HG02938 (cell line): ENCODE results near the gene NUDT9.
"Not testable (repeated sequence)": the region's sequence is repeated elsewhere in the genome, so short reads cannot be mapped to it uniquely, and the experiment has no call there.

Experiments used
- ATAC-seq: cut with Tn5 transposase; IDR thresholded peaks from one replicate; pipeline ENCODE4 v1.9.1; 2021; ENCODE audit warnings: mild to moderate bottlenecking, moderate library complexity; ENCODE audit not compliant: unreplicated experiment

The NUDT9 gene, protein sequence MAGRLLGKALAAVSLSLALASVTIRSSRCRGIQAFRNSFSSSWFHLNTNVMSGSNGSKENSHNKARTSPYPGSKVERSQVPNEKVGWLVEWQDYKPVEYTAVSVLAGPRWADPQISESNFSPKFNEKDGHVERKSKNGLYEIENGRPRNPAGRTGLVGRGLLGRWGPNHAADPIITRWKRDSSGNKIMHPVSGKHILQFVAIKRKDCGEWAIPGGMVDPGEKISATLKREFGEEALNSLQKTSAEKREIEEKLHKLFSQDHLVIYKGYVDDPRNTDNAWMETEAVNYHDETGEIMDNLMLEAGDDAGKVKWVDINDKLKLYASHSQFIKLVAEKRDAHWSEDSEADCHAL

GRCh38 chr4:87422104-87423052 is at the start of gene NUDT9:
Gene NUDT9 (plus strand): TSS chr4:87422573. CDS start chr4:87422906, 333 bp downstream.
- ATAC-seq, result peak; percentile 86

- ATAC-seq, result peak; percentile 68
These were observed 46.6 kb upstream of the NUDT9 start for GRCh38 chr4:87375719-87376291.

- ATAC-seq, result no peak
These were observed 44.6 kb upstream of the NUDT9 start for GRCh38 chr4:87377816-87378215.

GRCh38 chr4:87382116-87382515 is 40.3 kb upstream of the NUDT9 start:
- ATAC-seq, result no peak

- ATAC-seq, result no peak
These were observed 39.4 kb upstream of the NUDT9 start for GRCh38 chr4:87382931-87383330.

GRCh38 chr4:87384466-87385132 is 37.8 kb upstream of the NUDT9 start:
- not testable (repeated sequence) for ATAC-seq

GRCh38 chr4:87387237-87387636 is 35.1 kb upstream of the NUDT9 start:
- no peak for ATAC-seq

GRCh38 chr4:87388901-87389300 is 33.5 kb upstream of the NUDT9 start:
- no peak for ATAC-seq

DNA sequence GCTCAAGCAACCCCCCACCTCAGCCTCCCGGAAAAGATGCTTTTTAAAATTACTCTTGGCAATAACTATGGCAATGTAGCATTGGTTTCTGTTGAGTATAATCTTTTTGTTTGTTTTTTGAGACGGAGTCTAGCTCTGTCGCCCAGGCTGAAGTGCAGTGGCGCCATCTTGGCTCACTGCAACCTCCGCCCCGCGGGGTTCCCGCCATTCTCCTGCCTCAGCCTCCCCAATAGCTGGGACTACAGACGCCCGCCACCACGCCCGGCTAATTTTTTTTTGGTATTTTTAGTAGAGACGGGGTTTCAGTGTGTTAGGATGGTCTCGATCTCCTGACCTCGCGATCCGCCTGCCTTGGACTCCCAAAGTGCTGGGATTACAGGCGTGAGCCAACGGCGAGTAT is 32.3 kb upstream of the NUDT9 start:
- ATAC-seq, result not testable (repeated sequence)

- peak; percentile 17 for ATAC-seq
These were observed 31.9 kb upstream of the NUDT9 start for GRCh38 chr4:87390551-87390890.

DNA sequence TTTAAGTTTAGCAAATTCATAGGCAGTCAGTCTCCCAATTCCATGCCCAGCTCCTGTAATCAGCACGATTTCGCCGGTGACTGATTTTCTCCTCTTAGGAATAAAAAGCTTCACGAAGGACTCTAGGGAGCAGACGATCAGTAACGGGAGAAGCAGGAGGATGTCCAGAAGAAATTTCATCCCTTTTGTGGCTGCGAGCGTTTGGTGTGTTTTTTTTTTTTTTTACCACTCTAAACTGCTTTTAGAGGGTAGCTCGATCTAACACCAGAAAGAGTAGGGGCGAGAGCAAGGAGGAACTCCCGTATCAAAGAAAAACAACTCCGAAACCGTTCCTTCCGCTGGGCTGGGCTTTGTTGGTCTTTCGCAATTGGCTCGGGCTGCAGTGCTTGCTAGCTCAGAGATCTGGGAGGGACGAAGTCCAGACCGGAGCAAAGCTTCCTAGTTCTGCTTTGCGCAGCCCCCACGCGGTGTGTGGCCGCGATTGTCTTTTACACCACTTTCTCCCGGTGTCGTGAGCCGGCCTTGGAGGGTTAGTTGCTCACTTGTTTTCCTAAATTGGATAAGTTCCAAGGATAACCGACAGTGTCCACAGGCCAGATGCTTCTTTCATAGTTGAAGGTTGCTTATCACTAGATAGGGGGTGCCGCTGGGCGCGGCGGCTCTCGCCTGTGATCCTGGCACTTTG is 31.3 kb upstream of the NUDT9 start, which contains the start of gene HSD17B11:
TSS of gene HSD17B11 (minus strand) at position 298 of the 685 bp plus-strand sequence. CDS start at position 180, 118 bp downstream.
- peak; percentile 99 for ATAC-seq

DNA sequence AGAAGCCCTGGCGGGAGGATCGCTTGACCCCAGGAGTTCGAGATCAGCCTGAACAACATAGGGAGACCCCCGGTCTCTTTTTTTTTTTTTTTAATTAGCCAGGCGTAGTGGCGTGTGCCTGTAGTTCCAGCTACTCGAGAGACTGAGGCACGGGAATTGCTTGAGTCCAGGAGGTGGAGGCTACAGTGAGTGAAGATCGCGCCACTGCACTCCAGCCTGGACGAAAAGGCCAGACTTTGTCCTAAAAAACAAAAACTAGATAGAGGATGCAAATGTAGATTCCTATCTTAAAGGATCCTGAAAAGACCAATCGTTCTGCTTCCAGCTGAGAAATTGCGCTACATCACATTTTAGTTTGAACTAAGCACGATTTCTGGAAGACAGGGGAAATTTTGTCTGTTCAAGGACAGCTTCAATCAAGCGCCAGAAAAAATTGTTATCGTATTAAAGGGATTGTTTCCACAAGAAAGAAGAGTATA is 30.8 kb upstream of the NUDT9 start:
- peak; percentile 0 for ATAC-seq

GRCh38 chr4:87392183-87392582 is 30.2 kb upstream of the NUDT9 start:
- ATAC-seq, result no peak

DNA sequence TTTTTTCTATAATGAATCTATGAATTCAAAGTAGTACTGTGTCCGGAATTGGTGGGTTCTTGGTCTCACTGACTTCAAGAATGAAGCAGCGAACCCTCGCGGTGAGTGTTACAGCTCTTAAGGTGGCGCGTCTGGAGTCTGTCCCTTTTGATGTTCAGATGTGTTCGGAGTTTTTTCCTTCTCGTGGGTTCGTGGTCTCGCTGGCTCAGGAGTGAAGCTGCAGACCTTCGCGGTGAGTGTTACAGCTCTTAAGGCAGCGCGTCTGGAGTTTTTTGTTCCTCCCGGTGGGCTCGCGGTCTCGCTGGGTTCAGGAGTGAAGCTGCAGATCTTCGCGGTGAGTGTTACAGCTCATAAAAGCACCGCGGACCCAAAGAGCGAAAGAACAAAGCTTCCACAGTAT is 27.3 kb upstream of the NUDT9 start:
- not testable (repeated sequence) for ATAC-seq

DNA sequence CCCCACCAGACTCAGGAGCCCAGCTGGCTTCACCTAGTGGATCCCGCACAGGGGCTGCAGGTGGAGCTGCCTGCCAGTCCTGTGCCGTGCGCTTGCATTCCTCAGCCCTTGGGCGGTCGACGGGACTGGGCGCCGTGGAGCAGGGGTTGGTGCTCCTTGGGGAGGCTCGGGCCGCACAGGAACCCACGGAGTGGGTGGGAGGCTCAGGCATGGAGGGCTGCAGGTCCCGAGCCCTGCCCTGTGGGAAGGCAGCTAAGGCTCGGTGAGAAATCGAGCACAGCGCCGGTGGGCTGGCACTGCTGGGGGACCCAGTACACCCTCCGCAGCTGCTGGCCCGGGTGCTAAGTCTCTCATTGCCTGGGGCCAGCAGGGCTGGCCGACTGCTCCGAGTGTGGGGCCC is 26.5 kb upstream of the NUDT9 start:
- ATAC-seq, result not testable (repeated sequence)

- no peak for ATAC-seq
These were observed 23.2 kb upstream of the NUDT9 start for GRCh38 chr4:87399148-87399547.

DNA sequence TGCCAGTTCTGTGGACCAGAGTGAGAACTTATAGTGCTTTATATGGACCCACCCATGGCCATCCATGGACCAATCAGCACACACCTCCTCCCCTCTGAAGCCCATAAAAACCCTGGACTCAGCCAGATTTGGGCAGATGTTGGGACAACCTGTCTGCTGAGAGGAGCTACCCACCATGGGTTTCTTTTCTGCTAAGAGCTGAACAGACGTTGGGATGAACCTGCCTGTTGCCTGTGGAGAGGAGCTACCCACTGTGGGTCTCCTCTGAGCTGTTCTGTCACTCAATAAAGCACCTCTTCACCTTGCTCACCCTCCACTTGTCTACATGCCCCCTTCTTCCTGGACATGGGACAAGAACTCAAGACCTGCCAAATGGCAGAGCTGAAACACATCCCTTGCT is 22.4 kb upstream of the NUDT9 start:
- no peak for ATAC-seq

DNA sequence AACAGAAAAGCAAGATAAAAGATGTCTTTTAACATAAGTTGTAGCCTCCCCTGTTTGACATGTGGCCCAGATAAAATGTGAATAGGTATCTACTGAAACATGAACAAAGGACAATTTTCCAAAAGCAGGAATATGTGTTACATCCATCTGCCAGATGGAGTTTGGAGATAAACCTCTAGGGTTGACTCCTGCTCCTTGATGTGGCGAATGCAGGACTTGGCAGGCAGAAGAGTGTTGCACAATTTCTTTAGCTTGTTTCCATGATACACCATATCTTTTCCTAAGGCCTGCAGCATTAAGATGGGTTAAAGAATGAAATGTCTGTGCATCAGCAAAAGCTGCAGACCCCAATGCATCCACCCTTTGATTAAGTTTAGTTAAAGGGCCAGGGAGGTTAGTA is 18.6 kb upstream of the NUDT9 start:
- ATAC-seq, result not testable (repeated sequence)

- ATAC-seq, result no peak
These were observed 17.1 kb upstream of the NUDT9 start for GRCh38 chr4:87405211-87405820.

DNA sequence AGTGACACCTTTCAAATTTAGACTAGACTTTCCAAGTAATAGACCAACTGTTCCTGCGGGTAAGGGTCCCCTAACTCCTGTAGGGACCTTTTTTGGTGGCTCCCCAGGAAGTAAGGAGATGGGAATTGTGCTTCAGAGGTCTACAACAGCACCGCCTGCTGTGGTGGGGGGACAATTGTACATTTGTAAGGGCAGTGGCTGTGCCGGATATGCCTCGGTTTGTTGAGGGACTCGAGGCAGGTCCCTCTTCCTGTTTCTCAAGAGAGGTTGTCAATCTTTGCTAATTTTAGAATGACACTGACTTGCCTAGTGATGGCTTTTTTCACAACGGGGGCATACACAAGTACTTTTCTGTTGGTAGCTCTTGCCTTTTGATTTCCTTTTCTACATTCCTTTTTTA is 15.9 kb upstream of the NUDT9 start:
- no peak for ATAC-seq
